ENCODE measurements around the gene PDCD4. TPM values are rescaled to one million over a fixed set of nuclear protein-coding genes. Genes with fewer than 3 reads are reported as not detected.

The PDCD4 gene
- total and polyA plus RNA-seq, 2 of the 4 experiments (the other 2 are of a cell fraction): 10.9 to 49.7 TPM

- no TSS peak for BruUV-seq (replicated peaks)
- no peak overlapping the region for H2AK5ac ChIP-seq (ENCODE audit: low read depth, low read length)
- in situ Hi-C loops (cut with MboI; ENCODE audit: low sequenced_read_pairs): no loop called here
Observed at GRCh38 chr10:110833234-110833940, 38.3 kb upstream of the PDCD4 start.

More at GRCh38 chr10:110833234-110833940, 38.3 kb upstream of the PDCD4 start:
- no peak overlapping the region for H2BK5ac ChIP-seq (ENCODE audit: low read depth, low read length, poor library complexity, severe bottlenecking)
- H4K5ac ChIP-seq (ENCODE audit: low read depth, low read length): no peak overlapping the region
- ATAC-seq (ENCODE audit: low read depth): no peak
- H3K36me3 ChIP-seq (ENCODE audit: control insufficient read depth, insufficient read depth, low read length): no peaks in the 10 kb centered on the region
- no peak overlapping the region for H2BK120ac ChIP-seq (ENCODE audit: low read depth, low read length)
- no peak overlapping the region for H2AK9ac ChIP-seq (replicated peaks; ENCODE audit: low read depth, low read length, poor library complexity)
- TF ChIP-seq MAFK (IDR thresholded peaks at IDR 0.05; ENCODE audit: low read depth, low read length): no peak
- no peak overlapping the region for H3K56ac ChIP-seq (ENCODE audit: extremely low read depth, insufficient read depth, low read length)
- POLR2A ChIA-PET (ENCODE audit: unreplicated experiment): no interaction called here
- no peak overlapping the region for H3K4ac ChIP-seq (ENCODE audit: low read depth, low read length)
- no peak overlapping the region for H3K9ac ChIP-seq (ENCODE audit: low read depth, low read length)
- H3K18ac ChIP-seq (ENCODE audit: low read depth, low read length): no peak overlapping the region
- intact Hi-C loops (cut with micrococcal nuclease) (no loop called here), dilution Hi-C loops (cut with HindIII; ENCODE audit: low sequenced_read_pairs, unreplicated experiment) (no loop called here)
- H2BK20ac ChIP-seq (ENCODE audit: low read depth, low read length): no peak overlapping the region
- H3K14ac ChIP-seq (replicated peaks; ENCODE audit: low read depth, low read length): no peak overlapping the region
- WGBS, 2 experiments (ENCODE audit: extremely low coverage in 2 of 2, insufficient read length in 1 of 2): 70% methylated on average over 4 of the region's 13 CpGs; no CpG with 5 or more reads in 1 of the 2 experiments
- H3K4me2 ChIP-seq (ENCODE audit: low read depth, low read length): no peak overlapping the region
- no peak overlapping the region for H2BK15ac ChIP-seq (ENCODE audit: low read depth, low read length)
- no peak overlapping the region for H3K23ac ChIP-seq (ENCODE audit: low read depth, low read length)
- no peak overlapping the region for H3K4me3 ChIP-seq (ENCODE audit: insufficient read depth, low read depth, low read length)
- H3K27me3 ChIP-seq (ENCODE audit: control insufficient read depth, insufficient read depth, low read length): peaks cover 11% of the 10 kb centered on the region
- no peak for DNase-seq
- H3K4me1 ChIP-seq (ENCODE audit: control insufficient read depth, insufficient read depth, low read length): no peaks in the 10 kb centered on the region; the same call in 1 of the 2 replicates
- no peaks in the 10 kb centered on the region for H3K9me1 ChIP-seq (ENCODE audit: insufficient read depth, low read length)
- no peak overlapping the region for H4K91ac ChIP-seq (ENCODE audit: insufficient read depth, low read depth, low read length)
- H3K9me3 ChIP-seq (ENCODE audit: control insufficient read depth, insufficient read depth, low read length): no peaks in the 10 kb centered on the region
- CTCF ChIA-PET: no interaction called here
- H2AFZ ChIP-seq (replicated peaks; ENCODE audit: low read length, poor library complexity): no peak overlapping the region
- H3K27ac ChIP-seq (ENCODE audit: insufficient read depth, low read length): no peak overlapping the region
- no peak overlapping the region for H4K8ac ChIP-seq (ENCODE audit: low read depth in 2 of 2, low read length in 2 of 2)
- no peaks in the 10 kb centered on the region for H3K79me1 ChIP-seq (ENCODE audit: low read depth in 1 of 2, low read length in 2 of 2)
- H4K20me1 ChIP-seq (ENCODE audit: insufficient read depth, low read length): no peaks in the 10 kb centered on the region

Data from IMR-90 (cell line).